Adrenal gland (tissue), 12 donors: ENCODE results near the gene ETV3. TPM values are rescaled to one million over a fixed set of nuclear protein-coding genes. Genes with fewer than 3 reads are reported as not detected.
A peak's percentile ranks its signal among the peaks of the same experiment; 100 is the strongest.

Experiments
- DNase-seq, 7 donors: peaks; one replicate each; pipeline ENCODE4 v3.0.0-alpha.2; 2019 to 2020
- H3K27ac ChIP-seq, 5 donors: fragments of 200-600 bp; sonication (generic) in 4 of 5; 1 replicate in 3 of 5; 2 replicates in 2 of 5; pipeline versions ENCODE4 v1.5.1 to v1.8.0; 2016 to 2020; ENCODE audit warnings: mild to moderate bottlenecking in 1 of 5
- H3K27me3 ChIP-seq: fragments of 200-600 bp; 2 replicates; pipeline ENCODE4 v1.8.0; 2021
- H3K36me3 ChIP-seq, 2 donors: fragments of 200-600 bp; replicated peaks in 1 of 2; 1 replicate in 1 of 2; 2 replicates in 1 of 2; pipeline versions ENCODE4 v1.5.1 to v1.8.0; 2018 to 2022
- H3K4me1 ChIP-seq, 2 donors: fragments of 200-600 bp; replicated peaks in 1 of 2; 1 replicate in 1 of 2; 2 replicates in 1 of 2; pipeline versions ENCODE4 v1.5.1 to v1.8.0; 2018 to 2021
- H3K4me3 ChIP-seq, 4 donors: fragments of 200-600 bp; sonication (generic) in 3 of 4; one replicate each; pipeline ENCODE4 v1.5.1; 2016 to 2018
- H3K9me3 ChIP-seq, 3 donors: fragments of 200-600 bp; sonication (generic) in 1 of 3; replicated peaks in 1 of 3; 1 replicate in 2 of 3; 2 replicates in 1 of 3; pipeline versions ENCODE4 v1.5.1 to v1.8.0; 2016 to 2021
- CTCF ChIP-seq, 6 experiments: fragments of 450-650 bp in 4 of 6; fragments of 200-600 bp in 2 of 6; sonication (generic) in 1 of 6; IDR thresholded peaks; 1 replicate in 5 of 6; 2 replicates in 1 of 6; pipeline versions ENCODE4 v1.5.1 to v1.8.0; 2016 to 2021; ENCODE audit warnings: antibody characterized with exemption in 6 of 6, mild to moderate bottlenecking in 2 of 6, moderate library complexity in 1 of 6
- POLR2A ChIP-seq, 2 donors: fragments of 450-650 bp; IDR thresholded peaks; one replicate each; pipeline ENCODE4 v1.6.1; 2017; ENCODE audit warnings: antibody characterized with exemption in 2 of 2, mild to moderate bottlenecking in 2 of 2, moderate library complexity in 1 of 2
- WGBS, 4 donors: extraction: QIAGEN DNeasy Blood & Tissue Kit in 2 of 4; methylation state at CpG; one replicate each; pipeline versions ENCODE4 v1.1.5 to v1.1.7; 2013 to 2017; 5-methylcytosine and 5-hydroxymethylcytosine counted together
- intact Hi-C, 2 donors: fragments of 100-400 bp; cut with DNase I; formaldehyde crosslinking; loops; one replicate each; pipeline versions ENCODE4 v1.14.1 to v1.15.0; 2022 to 2023
- polyA plus RNA-seq, 3 donors: library from polyadenylated mRNA; stranded (reverse); fragments of 200-250 nt in 2 of 3; fragments of 350-450 nt in 1 of 3; fragmentation: Illumina TruSeq in 1 of 3; extraction: RNeasy Lipid Tissue Mini Kit (QIAGEN cat#74804) in 1 of 3; gene quantifications; one replicate each; pipeline ENCODE4 v1.2.3, GENCODE V29; 2013 to 2014
- total RNA-seq, 9 donors: library from RNA; depleted of rRNA in 4 of 9; stranded (reverse); fragments of >200 nt in 4 of 9; fragments of 120-200 nt in 1 of 9; fragmentation: NEBNext Ultra II Directional in 1 of 9; extraction: Animal tissue kit (Norgen Biotek cat#: 25700) in 1 of 9; gene quantifications; one replicate each; pipeline versions ENCODE4 v1.1.0 to v1.2.4, GENCODE V29; 2013 to 2023
- donor health status: healthy with polysubstance abuse.
- donor health status: Bipolar disorder and iron deficiency.
- donor health status: DM: yes; HTN: yes; CAD: no.
- donor health status: DM: no; HTN: no; CAD: no.
- donor health status: DM: no; HTN: no; CAD: no.
- donor health status: DM: yes; HTN: yes; CAD: no.

The ETV3 gene
- total and polyA plus RNA-seq, 12 donors, result 3.3 to 18.7 (median 11.1) TPM

DNA sequence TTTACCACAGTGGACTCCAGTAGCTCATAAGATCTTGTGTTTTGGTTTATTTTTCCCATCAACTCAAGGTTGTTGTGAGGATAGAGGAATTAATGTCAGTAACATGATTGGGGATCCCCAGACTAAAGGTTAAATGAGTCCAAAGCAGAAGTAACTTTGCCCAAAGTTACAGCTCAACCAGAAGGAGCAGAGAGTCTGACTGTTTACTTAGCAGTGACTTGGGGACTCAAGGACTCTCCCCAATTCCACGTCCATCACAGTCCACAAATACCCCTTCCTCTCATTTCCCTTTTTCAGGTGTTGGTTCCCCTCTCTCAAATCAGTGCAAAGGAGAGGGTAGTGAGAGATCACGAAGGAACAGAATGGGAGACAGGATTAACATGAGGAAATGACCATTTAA, 4.0 kb upstream of the ETV3 start:
- TF ChIP-seq CTCF (IDR thresholded peaks at IDR 0.05) (no peak), POLR2A (IDR thresholded peaks at IDR 0.05) (no peak)
- H3K36me3 ChIP-seq, result no peaks in the 10 kb centered on the region
- intact Hi-C loops, result no loop called here
- H3K9me3 ChIP-seq, result no peaks in the 10 kb centered on the region
- H3K4me1 ChIP-seq, result peaks cover 1 to 6% of the 10 kb centered on the region in 2 donors
- no peaks in the 10 kb centered on the region for H3K27me3 ChIP-seq
- no peak overlapping the region for H3K27ac ChIP-seq
- no peak for DNase-seq
- H3K4me3 ChIP-seq, result no peak overlapping the region
- WGBS, 4 donors, result 59 to 72% (median 71%) methylated on average over 2 of the region's 2 CpGs

- WGBS, 4 donors, result 80 to 86% (median 80%) methylated on average over 4 of the region's 4 CpGs
- Histone ChIP-seq H3K27ac (no peak overlapping the region), H3K4me3 (no peak overlapping the region), H3K36me3 (no peaks in the 10 kb centered on the region), H3K4me1 (peaks cover 10 to 15% of the 10 kb centered on the region in 2 donors), H3K27me3 (no peaks in the 10 kb centered on the region), H3K9me3 (no peaks in the 10 kb centered on the region)
- TF ChIP-seq CTCF (IDR thresholded peaks at IDR 0.05) (no peak), POLR2A (IDR thresholded peaks at IDR 0.05) (no peak)
- no peak for DNase-seq
- intact Hi-C loops, result no loop called here
These were observed 3.1 kb upstream of the ETV3 start for GRCh38 chr1:157141212-157141855.

- intact Hi-C loops, result no loop called here
- Histone ChIP-seq H3K27ac (no peak overlapping the region), H3K9me3 (no peaks in the 10 kb centered on the region), H3K27me3 (no peaks in the 10 kb centered on the region), H3K4me1 (peaks cover 10 to 25% of the 10 kb centered on the region in 2 donors), H3K4me3 (no peak overlapping the region), H3K36me3 (peaks cover 0 to 9% of the 10 kb centered on the region in 2 donors)
- WGBS, 4 donors, result 70 to 86% (median 83%) methylated on average over 2 of the region's 2 CpGs
- no peak for DNase-seq
- TF ChIP-seq CTCF (IDR thresholded peaks at IDR 0.05) (no peak), POLR2A (IDR thresholded peaks at IDR 0.05) (no peak)
These were observed 1.9 kb upstream of the ETV3 start for GRCh38 chr1:157140063-157140588.

GRCh38 chr1:157139052-157139715, 989 bp upstream of the ETV3 start:
- WGBS, 4 donors, result 21 to 29% (median 25%) methylated on average over 9 of the region's 9 CpGs
- intact Hi-C loops, result no loop called here

More at GRCh38 chr1:157139052-157139715, 989 bp upstream of the ETV3 start:
- peaks cover 10 to 30% of the 10 kb centered on the region in 2 donors for H3K4me1 ChIP-seq
- TF ChIP-seq POLR2A (IDR thresholded peaks at IDR 0.05), result no peak
- TF ChIP-seq CTCF (IDR thresholded peaks at IDR 0.05), result no peak
- H3K27me3 ChIP-seq, result no peaks in the 10 kb centered on the region
- peak overlapping the region in 2 of 4 donors; percentile 75 to 82 for H3K4me3 ChIP-seq
- no peaks in the 10 kb centered on the region for H3K9me3 ChIP-seq
- peaks cover 0 to 19% of the 10 kb centered on the region in 2 donors for H3K36me3 ChIP-seq
- no peak for DNase-seq
- H3K27ac ChIP-seq, result peak overlapping the region; percentile 65 to 97 (median 96)
